Measurements from ENCODE around the gene XXYLT1. TPM values are rescaled to one million over a fixed set of nuclear protein-coding genes. Genes with fewer than 3 reads are reported as not detected.
A peak's percentile ranks its signal among the peaks of the same experiment; 100 is the strongest.

XXYLT1 gene
- total and polyA plus RNA-seq, 10 donors = 2.7 to 22.3 (median 9.5) TPM

GRCh38 chr3:195176776-195177175 lies 94.2 kb downstream of the XXYLT1 start:
- Histone ChIP-seq H3K4me1 (peaks cover 5 to 73% (median 33%) of the 10 kb centered on the region in 6 donors), H3K27me3 (replicated peaks in 1 of 7) (no peaks in the 10 kb centered on the region), H3K27ac (no peak overlapping the region), H3K9me3 (no peaks in the 10 kb centered on the region), H3K4me3 (no peak overlapping the region), H3K36me3 (peaks cover 0 to 7% (median 0%) of the 10 kb centered on the region in 6 donors)
- intact Hi-C loops (cut with DNase I; ENCODE audit: low total_unique reads) = no loop called here
- DNase-seq = no peak
- TF ChIP-seq POLR2A (IDR thresholded peaks at IDR 0.05) (no peak), CTCF (IDR thresholded peaks at IDR 0.05 in 8 of 11, conservative IDR thresholded peaks at IDR 0.05 in 3 of 11) (no peak), POLR2AphosphoS5 (IDR thresholded peaks at IDR 0.05) (no peak)
- 93 to 98% (median 95%) methylated on average over 6 to 12 of the region's 12 CpGs for WGBS, 5 donors

DNA sequence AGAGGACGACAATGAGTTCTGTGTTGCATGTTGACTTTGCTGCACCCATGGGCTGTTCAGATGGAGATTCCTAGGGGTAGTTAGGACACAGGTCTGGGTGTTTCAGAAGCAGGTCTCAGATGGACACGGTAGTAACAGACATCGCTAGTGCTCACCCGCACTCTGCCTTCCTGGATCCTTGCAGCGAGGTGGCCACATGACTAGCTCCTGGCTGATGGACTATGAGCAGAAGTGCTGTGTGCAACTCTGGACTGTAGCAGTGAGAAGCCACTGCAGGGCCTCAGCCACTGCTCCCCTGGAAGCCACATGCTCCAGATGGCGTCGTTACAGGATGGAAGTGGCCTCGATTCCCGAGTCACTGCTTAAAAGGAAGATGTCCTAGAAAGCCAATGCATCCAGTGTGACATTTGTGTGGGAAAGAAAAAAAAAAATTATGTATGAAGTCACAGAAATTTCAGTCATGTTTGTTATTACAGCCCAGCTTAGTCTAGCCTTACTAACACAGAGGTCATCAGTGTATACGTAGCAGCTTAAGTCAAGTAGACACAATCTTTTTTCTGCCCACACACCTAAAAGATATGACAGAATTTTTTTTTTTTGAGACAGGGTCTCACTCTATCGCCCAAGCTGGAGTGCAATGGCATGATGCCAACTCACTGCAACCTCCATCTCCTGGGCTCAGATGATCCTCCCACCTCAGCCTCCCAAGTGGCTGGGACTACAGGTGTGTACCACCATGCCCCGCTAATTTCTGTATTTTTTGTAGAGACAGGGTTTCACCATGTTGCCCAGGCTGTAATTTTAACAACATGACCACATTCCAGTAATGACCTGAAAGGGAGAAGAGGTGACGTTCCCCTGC lies 95.3 kb downstream of the XXYLT1 start:
- DNase-seq = no peak
- TF ChIP-seq POLR2AphosphoS5 (IDR thresholded peaks at IDR 0.05) (no peak), POLR2A (IDR thresholded peaks at IDR 0.05) (no peak), CTCF (IDR thresholded peaks at IDR 0.05 in 8 of 11, conservative IDR thresholded peaks at IDR 0.05 in 3 of 11) (no peak)
- Histone ChIP-seq H3K4me3 (no peak overlapping the region), H3K36me3 (peaks cover 0 to 7% (median 0%) of the 10 kb centered on the region in 6 donors), H3K4me1 (peaks cover 5 to 72% (median 26%) of the 10 kb centered on the region in 6 donors), H3K27ac (no peak overlapping the region), H3K27me3 (replicated peaks in 1 of 7) (no peaks in the 10 kb centered on the region), H3K9me3 (no peaks in the 10 kb centered on the region)
- intact Hi-C loops (cut with DNase I; ENCODE audit: low total_unique reads) = no loop called here
- WGBS, 5 donors = 84 to 93% (median 92%) methylated on average over 13 of the region's 13 CpGs

DNA sequence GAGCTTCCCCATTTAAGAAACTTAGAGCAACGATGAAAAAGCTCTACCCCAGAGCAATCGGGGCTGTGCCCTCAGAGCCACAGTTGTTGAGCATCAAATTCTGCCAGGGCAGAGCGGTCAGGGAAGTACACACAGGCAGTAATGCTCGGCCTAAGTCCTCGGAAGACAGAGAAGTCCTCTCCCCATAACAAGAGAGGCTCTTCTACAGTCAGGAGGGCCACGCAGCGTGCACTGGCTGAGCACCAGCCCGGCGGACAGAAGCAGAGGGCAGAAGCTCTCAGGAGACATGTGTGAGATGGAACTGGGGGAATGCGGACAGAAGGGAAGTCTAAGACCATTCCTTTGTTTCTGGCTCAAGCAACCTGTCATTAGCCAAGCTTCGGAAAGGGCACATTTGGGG lies 95.9 kb downstream of the XXYLT1 start:
- H3K9me3 ChIP-seq = no peaks in the 10 kb centered on the region
- H3K4me1 ChIP-seq = peaks cover 0 to 66% (median 21%) of the 10 kb centered on the region in 6 donors
- TF ChIP-seq POLR2A (IDR thresholded peaks at IDR 0.05) = no peak
- no peak for TF ChIP-seq POLR2AphosphoS5 (IDR thresholded peaks at IDR 0.05)
- no peak for TF ChIP-seq CTCF (IDR thresholded peaks at IDR 0.05 in 8 of 11, conservative IDR thresholded peaks at IDR 0.05 in 3 of 11)
- H3K36me3 ChIP-seq = peaks cover 0 to 7% (median 0%) of the 10 kb centered on the region in 6 donors
- WGBS, 5 donors = 83 to 91% (median 84%) methylated on average over 11 of the region's 11 CpGs
- intact Hi-C loops (cut with DNase I; ENCODE audit: low total_unique reads) = no loop called here
- no peak overlapping the region for H3K27ac ChIP-seq
- H3K4me3 ChIP-seq = no peak overlapping the region
- no peaks in the 10 kb centered on the region for H3K27me3 ChIP-seq (replicated peaks in 1 of 7)
- DNase-seq = no peak

DNA sequence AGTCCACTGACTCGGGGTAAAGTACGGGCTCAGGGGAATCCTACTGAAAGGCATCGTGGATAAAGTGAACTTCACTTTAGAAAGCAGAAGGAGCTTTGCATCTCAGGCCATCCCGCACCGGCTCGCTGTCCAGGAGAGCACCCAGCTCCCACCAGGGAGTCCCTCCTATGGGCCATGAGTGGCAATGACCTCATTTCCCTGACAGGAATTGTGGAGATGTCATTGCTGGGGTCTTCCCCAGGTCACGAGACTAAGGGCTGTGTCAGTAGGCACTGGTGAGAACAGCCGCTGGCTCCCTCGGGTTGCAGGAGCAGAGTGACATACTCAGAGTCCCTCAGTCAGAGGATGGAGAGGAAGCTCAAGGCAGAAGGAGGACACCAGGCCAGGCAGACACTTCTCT lies 97.3 kb downstream of the XXYLT1 start:
- WGBS, 5 donors = 72 to 82% (median 76%) methylated on average over 9 of the region's 9 CpGs
- Histone ChIP-seq H3K36me3 (peaks cover 0 to 7% (median 0%) of the 10 kb centered on the region in 6 donors), H3K27ac (peak overlapping the region in 5 of 8 donors; percentile 9 to 42 (median 28)), H3K27me3 (replicated peaks in 1 of 7) (no peaks in the 10 kb centered on the region), H3K9me3 (no peaks in the 10 kb centered on the region), H3K4me3 (no peak overlapping the region), H3K4me1 (peaks cover 0 to 52% (median 12%) of the 10 kb centered on the region in 6 donors)
- no peak for DNase-seq
- TF ChIP-seq POLR2A (IDR thresholded peaks at IDR 0.05) = no peak
- TF ChIP-seq CTCF (IDR thresholded peaks at IDR 0.05 in 8 of 11, conservative IDR thresholded peaks at IDR 0.05 in 3 of 11) = no peak
- no peak for TF ChIP-seq POLR2AphosphoS5 (IDR thresholded peaks at IDR 0.05)
- intact Hi-C loops (cut with DNase I; ENCODE audit: low total_unique reads) = no loop called here

Data from spleen (tissue), 11 donors.